ENCODE data around the gene C3orf38. TPM values are rescaled to one million over a fixed set of nuclear protein-coding genes. Genes with fewer than 3 reads are reported as not detected.

The C3orf38 gene
- total and polyA plus RNA-seq, 9 of the 15 experiments (the other 6 are each of a cell fraction or from before 2014, with no cell fraction given) = 8.7 to 22.1 (median 16.2) TPM

- Histone ChIP-seq H3K79me2 (ENCODE audit: control insufficient read depth, insufficient read depth, low read length) (no peaks in the 10 kb centered on the region), H3K4me1 (replicated peaks in 1 of 2; ENCODE audit: control insufficient read depth in 2 of 2, insufficient read depth in 2 of 2, low read length in 2 of 2) (no peaks in the 10 kb centered on the region; a peak in 3 of 5 replicates), H2AFZ (ENCODE audit: low read depth, low read length) (no peak overlapping the region), H3K4me2 (ENCODE audit: insufficient read depth, low read length) (no peak overlapping the region), H3K27ac (ENCODE audit: extremely low read depth, low read depth, low read length) (no peak overlapping the region), H3K4me3 (no peak overlapping the region), H3K9ac (ENCODE audit: insufficient read depth in 1 of 2, low read depth in 2 of 2, low read length in 2 of 2) (no peak overlapping the region), H3K27me3 (ENCODE audit: control insufficient read depth in 2 of 2, insufficient read depth in 2 of 2, low read length in 2 of 2) (no peaks in the 10 kb centered on the region), H3K9me1 (ENCODE audit: control insufficient read depth, insufficient read depth, low read length) (no peaks in the 10 kb centered on the region), H4K20me1 (replicated peaks; ENCODE audit: control insufficient read depth, insufficient read depth, low read length) (no peaks in the 10 kb centered on the region), H3K9me3 (replicated peaks; ENCODE audit: control insufficient read depth, insufficient read depth, low read depth, low read length) (no peaks in the 10 kb centered on the region), H3K36me3 (ENCODE audit: control insufficient read depth, insufficient read depth, low read length) (no peaks in the 10 kb centered on the region)
- in situ Hi-C loops (cut with MboI) (no loop called here), intact Hi-C loops (cut with micrococcal nuclease) (no loop called here)
- CTCF ChIA-PET (ENCODE audit: low intra/inter-chr PET ratio) = no interaction called here
- DNase-seq (ENCODE audit: extremely low read depth in 1 of 4, low spot score in 3 of 4) (no peak), FAIRE-seq (no peak), ATAC-seq (no peak)
- TF ChIP-seq KLF13 (tag; IDR thresholded peaks at IDR 0.05; ENCODE audit: borderline replicate concordance, low read depth) (no peak), DEAF1 (CRISPR knock-in tag; IDR thresholded peaks at IDR 0.05) (no peak), GABPB1 (CRISPR knock-in tag; IDR thresholded peaks at IDR 0.05) (no peak), ZNF311 (CRISPR knock-in tag; IDR thresholded peaks at IDR 0.05) (no peak), SRF (CRISPR knock-in tag; IDR thresholded peaks at IDR 0.05) (peak in 1 of 2 experiments; percentile 86; a peak in 2 of 4 replicates), SMAD1 (IDR thresholded peaks at IDR 0.05; ENCODE audit: low read depth, low read length, partially characterized antibody) (no peak), ZNF217 (CRISPR knock-in tag; IDR thresholded peaks at IDR 0.05) (no peak), RFX1 (IDR thresholded peaks at IDR 0.05) (peak; percentile 64), STAT5A (IDR thresholded peaks at IDR 0.05; ENCODE audit: borderline replicate concordance, low read length) (peak; percentile 32; the same call in 1 of the 2 replicates), TOE1 (IDR thresholded peaks at IDR 0.05; ENCODE audit: borderline replicate concordance) (no peak), TOE1 (CRISPR knock-in tag; IDR thresholded peaks at IDR 0.05; ENCODE audit: borderline replicate concordance, low read depth) (no peak)
- POLR2A ChIA-PET = no interaction called here
- no TSS peak for BruUV-seq (replicated peaks)
- 23% methylated on average over 4 of the region's 4 CpGs for WGBS (ENCODE audit: insufficient coverage, low coverage, missing lambda C conversion rate)
These were observed 42.2 kb downstream of the C3orf38 start for GRCh38 chr3:88191872-88192409.
